Breast epithelium (tissue), 4 donors: Measurements from ENCODE around the gene CACNA2D1. TPM values are rescaled to one million over a fixed set of nuclear protein-coding genes. Genes with fewer than 3 reads are reported as not detected.

Experiments
- DNase-seq, 2 donors: peaks; one replicate each; pipeline ENCODE4 v3.0.0-alpha.2; 2019; ENCODE audit warnings: low spot score in 2 of 2
- H3K27ac ChIP-seq, 2 donors: fragments of 200-600 bp; sonication (generic) in 1 of 2; one replicate each; pipeline ENCODE4 v1.5.1; 2016 to 2019; ENCODE audit warnings: mild to moderate bottlenecking in 1 of 2
- H3K27me3 ChIP-seq, 2 donors: fragments of 200-600 bp; sonication (generic) in 1 of 2; one replicate each; pipeline versions ENCODE4 v1.5.1 to v1.6.0; 2017 to 2019; ENCODE audit warnings: control low read depth in 1 of 2, mild to moderate bottlenecking in 1 of 2
- H3K36me3 ChIP-seq: fragments of 200-600 bp; one replicate; pipeline ENCODE4 v1.5.1; 2019
- H3K4me1 ChIP-seq, 2 donors: fragments of 200-600 bp; sonication (generic); one replicate each; pipeline ENCODE4 v1.5.1; 2016 to 2019; ENCODE audit warnings: control low read depth in 1 of 2
- H3K4me3 ChIP-seq, 3 donors: fragments of 200-600 bp; sonication (generic); 1 replicate in 2 of 3; 2 replicates in 1 of 3; pipeline ENCODE4 v1.5.1; 2016 to 2019; ENCODE audit warnings: mild to moderate bottlenecking in 3 of 3, moderate library complexity in 2 of 3
- H3K9me3 ChIP-seq, 2 donors: fragments of 200-600 bp; sonication (generic) in 1 of 2; one replicate each; pipeline ENCODE4 v1.5.1; 2016 to 2019; ENCODE audit warnings: control low read depth in 1 of 2
- CTCF ChIP-seq, 3 donors: fragments of 450-650 bp; IDR thresholded peaks; one replicate each; pipeline ENCODE4 v1.5.1; 2016 to 2017; ENCODE audit warnings: antibody characterized with exemption in 3 of 3, mild to moderate bottlenecking in 3 of 3, moderate library complexity in 3 of 3
- POLR2A ChIP-seq: fragments of 450-650 bp; IDR thresholded peaks from one replicate; pipeline ENCODE4 v1.6.1; 2016; ENCODE audit warnings: antibody characterized with exemption, mild to moderate bottlenecking, moderate library complexity
- POLR2AphosphoS5 ChIP-seq, 3 donors: sonication (generic); formaldehyde crosslinking; IDR thresholded peaks; one replicate each; pipeline ENCODE4 v1.6.1; 2017; ENCODE audit warnings: antibody characterized with exemption in 3 of 3
- intact Hi-C: fragments of 100-400 bp; cut with DNase I; formaldehyde crosslinking; loops from one replicate; pipeline ENCODE4 v1.15.1; 2023; ENCODE audit warnings: low total_unique reads
- total RNA-seq, 3 donors: library from RNA; depleted of rRNA; stranded (reverse); fragments of >200 nt; gene quantifications; one replicate each; pipeline ENCODE4 v1.1.0, GENCODE V29; 2016

Gene CACNA2D1
- total RNA-seq, 3 donors from 2014 or later = 10.2 to 79.4 (median 16.0) TPM

GRCh38 chr7:82036146-82036886 is 407.3 kb downstream of the CACNA2D1 start:
- no peaks in the 10 kb centered on the region for H3K9me3 ChIP-seq
- H3K27me3 ChIP-seq = no peaks in the 10 kb centered on the region
- H3K4me3 ChIP-seq = no peak overlapping the region
- DNase-seq = no peak
- no peaks in the 10 kb centered on the region for H3K36me3 ChIP-seq
- intact Hi-C loops = no loop called here
- H3K27ac ChIP-seq = no peak overlapping the region
- TF ChIP-seq CTCF (IDR thresholded peaks at IDR 0.05) (no peak), POLR2A (no peak), POLR2AphosphoS5 (IDR thresholded peaks at IDR 0.05) (no peak)
- no peaks in the 10 kb centered on the region for H3K4me1 ChIP-seq

GRCh38 chr7:82035456-82035855 is 408.1 kb downstream of the CACNA2D1 start:
- intact Hi-C loops = no loop called here
- no peak overlapping the region for H3K27ac ChIP-seq
- DNase-seq = no peak
- H3K36me3 ChIP-seq = no peaks in the 10 kb centered on the region
- H3K4me1 ChIP-seq = no peaks in the 10 kb centered on the region
- no peaks in the 10 kb centered on the region for H3K27me3 ChIP-seq
- no peak overlapping the region for H3K4me3 ChIP-seq
- TF ChIP-seq CTCF (IDR thresholded peaks at IDR 0.05) (no peak), POLR2A (no peak), POLR2AphosphoS5 (IDR thresholded peaks at IDR 0.05) (no peak)
- no peaks in the 10 kb centered on the region for H3K9me3 ChIP-seq

GRCh38 chr7:82032901-82033300 is 410.7 kb downstream of the CACNA2D1 start:
- H3K4me1 ChIP-seq = no peaks in the 10 kb centered on the region
- H3K27ac ChIP-seq = no peak overlapping the region
- TF ChIP-seq CTCF (IDR thresholded peaks at IDR 0.05) (no peak), POLR2AphosphoS5 (IDR thresholded peaks at IDR 0.05) (no peak), POLR2A (no peak)
- no peak overlapping the region for H3K4me3 ChIP-seq
- no peaks in the 10 kb centered on the region for H3K27me3 ChIP-seq
- no peaks in the 10 kb centered on the region for H3K9me3 ChIP-seq
- H3K36me3 ChIP-seq = no peaks in the 10 kb centered on the region
- intact Hi-C loops = no loop called here
- DNase-seq = no peak

- H3K36me3 ChIP-seq = no peaks in the 10 kb centered on the region
These were observed 414.2 kb downstream of the CACNA2D1 start for GRCh38 chr7:82029236-82029913.

More at GRCh38 chr7:82029236-82029913, 414.2 kb downstream of the CACNA2D1 start:
- intact Hi-C loops = no loop called here
- Histone ChIP-seq H3K27me3 (no peaks in the 10 kb centered on the region), H3K4me3 (no peak overlapping the region), H3K9me3 (no peaks in the 10 kb centered on the region), H3K27ac (no peak overlapping the region), H3K4me1 (no peaks in the 10 kb centered on the region)
- DNase-seq = no peak
- no peak for TF ChIP-seq CTCF (IDR thresholded peaks at IDR 0.05)
- TF ChIP-seq POLR2AphosphoS5 (IDR thresholded peaks at IDR 0.05) = no peak
- no peak for TF ChIP-seq POLR2A
